GM12878 (cell line): ENCODE results near the gene ADIPOR1. TPM values are rescaled to one million over a fixed set of nuclear protein-coding genes. Genes with fewer than 3 reads are reported as not detected.
"Not testable (repeated sequence)": the region's sequence is repeated elsewhere in the genome, so short reads cannot be mapped to it uniquely, and the experiment has no call there.

Experiments used
- ATAC-seq: fragments of 200-7000 bp; cut with Tn5 transposase; 3 replicates; pipeline ENCODE4 v1.9.1; 2020; ENCODE audit warnings: mild to moderate bottlenecking, moderate library complexity
- BruUV-seq: library from RNA; stranded (reverse); fragments of 400-500 nt; replicated peaks from 2 replicates; lab custom pipeline; 2021; lab: Mats Ljungman, UMichigan
- CTCF ChIA-PET: fragments of 300-600 bp; sonication (Branson Sonifier 250); formaldehyde crosslinking; extraction: SDS; loops from one replicate; lab custom pipeline; 2021; ENCODE audit warnings: inconsistent platforms; lab: Yijun Ruan, JAX
- POLR2A ChIA-PET: fragments of 350-600 bp; formaldehyde crosslinking; extraction: SDS; loops from one replicate; lab custom pipeline; 2021; ENCODE audit warnings: inconsistent platforms; lab: Charles Lee
- RAD21 ChIA-PET: fragments of 300-600 bp; sonication (Branson Sonifier 250); formaldehyde crosslinking; loops from one replicate; lab custom pipeline; 2023; ENCODE audit warnings: antibody characterized with exemption; ENCODE audit not compliant: unreplicated experiment; lab: Charles Lee
- SMC1A ChIA-PET: fragments of 300-600 bp; sonication (Branson Sonifier 250); formaldehyde crosslinking; loops from one replicate; lab custom pipeline; 2023; ENCODE audit not compliant: unreplicated experiment, uncharacterized antibody; lab: Charles Lee
- DNase-seq: peaks from one replicate; pipeline ENCODE4 v3.0.0-alpha.2; 2011; ENCODE audit warnings: low read depth, low spot score
- FAIRE-seq: peaks from 3 replicates; lab custom pipeline; 2011; peaks lifted over from hg19 to GRCh38; lab: Jason Lieb, UNC
- H2AFZ ChIP-seq: 2 replicates; pipeline ENCODE4 v1.6.0; 2011; ENCODE audit warnings: low read depth, low read length, control low read depth; ENCODE audit not compliant: control insufficient read depth
- H3K27ac ChIP-seq: 2 replicates; pipeline ENCODE4 v1.5.1; 2011; ENCODE audit warnings: control low read depth; ENCODE audit not compliant: control insufficient read depth, insufficient read depth
- H3K27me3 ChIP-seq, 2 experiments: replicated peaks in 1 of 2; 2 replicates each; pipeline versions ENCODE4 v1.6.0 to v1.6.1; 2011; ENCODE audit warnings: low read length in 1 of 2; ENCODE audit not compliant: control insufficient read depth in 2 of 2, insufficient read depth in 2 of 2
- H3K36me3 ChIP-seq, 2 experiments: 2 replicates each; pipeline ENCODE4 v1.5.1; 2011; ENCODE audit warnings: low read length in 1 of 2; ENCODE audit not compliant: control insufficient read depth in 2 of 2, insufficient read depth in 2 of 2
- H3K4me1 ChIP-seq: 2 replicates; pipeline ENCODE4 v1.6.1; 2011; ENCODE audit warnings: mild to moderate bottlenecking, low read length, moderate library complexity, mixed read lengths; ENCODE audit not compliant: control insufficient read depth, insufficient read depth
- H3K4me2 ChIP-seq: 2 replicates; pipeline ENCODE4 v1.6.0; 2011; ENCODE audit warnings: control low read depth; ENCODE audit not compliant: control insufficient read depth, insufficient read depth
- H3K4me3 ChIP-seq: fragments of 200-600 bp; sonication (generic); 2 replicates; pipeline ENCODE4 v1.5.1; 2016
- H3K79me2 ChIP-seq: 2 replicates; pipeline ENCODE4 v1.6.0; 2011; ENCODE audit warnings: low read length; ENCODE audit not compliant: control insufficient read depth, insufficient read depth
- H3K9ac ChIP-seq: 2 replicates; pipeline ENCODE4 v1.8.0; 2011; ENCODE audit warnings: low read length, control low read depth, mixed read lengths; ENCODE audit not compliant: control insufficient read depth, insufficient read depth
- H3K9me3 ChIP-seq: replicated peaks from 3 replicates; pipeline ENCODE4 v1.5.1; 2011; ENCODE audit warnings: mild to moderate bottlenecking, low read length; ENCODE audit not compliant: control insufficient read depth, insufficient read depth
- H4K20me1 ChIP-seq: 2 replicates; pipeline ENCODE4 v1.6.0; 2011; ENCODE audit not compliant: control insufficient read depth, insufficient read depth
- ASH2L ChIP-seq: fragments of 300-600, 200-600 bp; sonication (generic); IDR thresholded peaks from 2 replicates; pipeline ENCODE4 v1.6.1; 2017; ENCODE audit warnings: low read depth, mild to moderate bottlenecking, borderline replicate concordance
- ATF7 ChIP-seq: fragments of 450-650 bp; IDR thresholded peaks from 2 replicates; pipeline ENCODE4 v1.6.1; 2016; ENCODE audit warnings: low read depth, mild to moderate bottlenecking
- BCL11A ChIP-seq: IDR thresholded peaks from 2 replicates; pipeline ENCODE4 v1.6.1; 2011; ENCODE audit warnings: low read depth, low read length
- LARP7 ChIP-seq: fragments of 450-650 bp; IDR thresholded peaks from 2 replicates; pipeline ENCODE4 v1.6.1; 2017; ENCODE audit warnings: mild to moderate bottlenecking
- NR2C2 ChIP-seq: IDR thresholded peaks from 2 replicates; pipeline ENCODE4 v1.6.1; 2011; ENCODE audit warnings: borderline replicate concordance, low read depth; ENCODE audit not compliant: control insufficient read depth, insufficient read length
- RUNX3 ChIP-seq: IDR thresholded peaks from 2 replicates; pipeline ENCODE4 v1.6.1; 2012; ENCODE audit warnings: low read length, inconsistent platforms
- SUPT20H ChIP-seq: IDR thresholded peaks from 2 replicates; pipeline ENCODE4 v1.6.1; 2011; ENCODE audit warnings: low read depth, mild to moderate bottlenecking, low read length, moderate library complexity, borderline replicate concordance; ENCODE audit not compliant: control insufficient read depth
- WGBS: methylation state at CpG from one replicate; pipeline ENCODE4 v1.1.6; 2016; ENCODE audit warnings: low lambda C conversion rate; ENCODE audit not compliant: insufficient replicate concordance, insufficient coverage; ENCODE audit errors: missing lambda C conversion rate; 5-methylcytosine and 5-hydroxymethylcytosine counted together
- in situ Hi-C: fragments of 300-500 bp; cut with MboI; formaldehyde crosslinking; loops from 9 replicates; pipeline ENCODE4 v1.14.3; 2018; ENCODE audit warnings: mixed read lengths
- intact Hi-C: fragments of 100-400 bp; cut with micrococcal nuclease; formaldehyde crosslinking; loops from one replicate; pipeline ENCODE4 v1.14.2; 2022; ENCODE audit not compliant: unreplicated experiment
- polyA plus RNA-seq, 11 experiments: library from polyadenylated mRNA; depleted of rRNA in 4 of 11; unstranded in 6 of 11; stranded (reverse) in 5 of 11; fragments of >200 nt; fragmentation: Nextera tagmentation in 4 of 11; fragmentation: Illumina TruSeq in 1 of 11; extraction: Ambion mirVana in 4 of 11; extraction: Trizol in 1 of 11; gene quantifications; 1 replicate in 1 of 11; 2 replicates in 10 of 11; pipeline versions ENCODE4 v1.2.1 to v1.2.3, GENCODE V29; 2011 to 2016; ENCODE audit warnings: inconsistent platforms in 2 of 11, missing spikeins in 2 of 11, low read depth in 1 of 11
- total RNA-seq, 4 experiments: library from RNA; depleted of rRNA in 3 of 4; stranded (reverse); fragments of >200 nt in 3 of 4; fragmentation: Illumina TruSeq in 1 of 4; extraction: Trizol in 1 of 4; gene quantifications; 2 replicates each; pipeline versions ENCODE4 v1.2.1 to v1.2.3, GENCODE V29; 2013 to 2021

ADIPOR1 gene
- total and polyA plus RNA-seq, 10 of the 15 experiments (the other 5 are each of a cell fraction or from before 2014, with no cell fraction given): 18.4 to 122 (median 65.6) TPM

DNA sequence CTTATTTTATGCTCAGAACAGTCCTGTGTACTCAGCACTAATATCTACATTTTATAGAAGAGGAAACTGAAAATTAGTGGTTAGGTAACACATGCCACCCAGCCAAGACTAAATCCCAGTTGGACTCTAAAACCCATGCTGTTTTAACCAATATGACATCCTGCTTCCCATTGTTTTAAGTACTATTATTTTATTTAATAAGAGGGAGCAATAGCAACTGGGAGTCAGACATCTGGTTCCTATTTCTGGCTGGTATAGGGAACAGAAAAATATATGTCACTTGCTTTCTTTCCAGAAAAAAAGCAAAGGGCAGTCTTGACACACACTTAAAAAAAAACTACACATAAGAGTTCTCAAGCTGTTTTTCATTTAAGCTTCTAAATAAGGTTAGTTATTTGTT, 43.0 kb downstream of the ADIPOR1 start:
- RAD21 ChIA-PET: no interaction called here
- CTCF ChIA-PET: no interaction called here
- Histone ChIP-seq H3K4me1 (no peaks in the 10 kb centered on the region), H3K9me3 (no peaks in the 10 kb centered on the region), H3K36me3 (peaks cover 5 to 45% of the 10 kb centered on the region in 2 experiments), H3K79me2 (no peaks in the 10 kb centered on the region), H3K4me3 (no peak overlapping the region), H3K27ac (no peak overlapping the region), H4K20me1 (no peaks in the 10 kb centered on the region), H3K9ac (no peak overlapping the region), H3K27me3 (no peaks in the 10 kb centered on the region), H3K4me2 (no peak overlapping the region), H2AFZ (no peak overlapping the region)
- POLR2A ChIA-PET: no interaction called here
- intact Hi-C loops (no loop called here), in situ Hi-C loops (no loop called here)
- FAIRE-seq (no peak), ATAC-seq (no peak), DNase-seq (no peak)
- BruUV-seq: TSS peak; percentile 6
- TF ChIP-seq BCL11A: no peak
- TF ChIP-seq SUPT20H: no peak
- TF ChIP-seq NR2C2: no peak
- TF ChIP-seq ATF7: no peak
- no peak for TF ChIP-seq LARP7
- no peak for TF ChIP-seq ASH2L
- TF ChIP-seq RUNX3: no peak
- SMC1A ChIA-PET: interaction anchor here (1.1 to 1.6 kb wide), 3 partner anchors 14 to 39 kb away, joined by 3 to 5 read pairs (median 3); no protein-coding TSS in a partner anchor

DNA sequence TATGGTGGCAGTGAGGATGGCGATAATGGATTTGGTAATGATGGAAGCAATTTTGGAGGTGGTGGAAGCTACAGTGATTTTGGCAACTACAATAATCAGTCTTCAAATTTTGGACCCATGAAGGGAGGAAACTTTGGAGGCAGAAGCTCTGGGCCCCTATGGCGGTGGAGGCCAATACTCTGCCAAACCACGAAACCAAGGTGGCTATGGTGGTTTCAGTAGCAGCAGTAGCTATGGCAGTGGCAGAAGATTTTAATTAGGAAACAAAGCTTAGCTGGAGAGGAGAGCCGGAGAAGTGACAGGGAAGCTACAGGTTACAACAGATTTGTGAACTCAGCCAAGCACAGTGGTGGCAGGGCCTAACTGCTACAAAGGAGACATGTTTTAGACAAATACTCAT, 45.6 kb downstream of the ADIPOR1 start:
- H3K27me3 ChIP-seq, intact Hi-C loops, H3K9me3 ChIP-seq, FAIRE-seq, in situ Hi-C loops, SMC1A ChIA-PET, H3K27ac ChIP-seq, H2AFZ ChIP-seq, POLR2A ChIA-PET, H3K4me3 ChIP-seq, H3K9ac ChIP-seq, BruUV-seq, H3K4me1 ChIP-seq, H3K79me2 ChIP-seq, DNase-seq, RAD21 ChIA-PET, H3K4me2 ChIP-seq, H4K20me1 ChIP-seq, CTCF ChIA-PET, ATAC-seq: not testable (repeated sequence)
- H3K36me3 ChIP-seq: peaks cover 3 to 37% of the 10 kb centered on the region in 2 experiments
- WGBS: 95% methylated on average over 4 of the region's 4 CpGs
